Upper lobe of right lung (tissue), 1 donor: ENCODE results near the gene FOXL2. TPM values are rescaled to one million over a fixed set of nuclear protein-coding genes. Genes with fewer than 3 reads are reported as not detected.

Experiments
- ATAC-seq: fragments of 200-7000 bp; cut with Tn5 transposase; one replicate; pipeline ENCODE4 v1.9.1; 2020; ENCODE audit warnings: mild to moderate bottlenecking, moderate library complexity
- DNase-seq: peaks from one replicate; pipeline ENCODE4 v3.0.0-alpha.2; 2020
- H3K27ac ChIP-seq: fragments of 200-600 bp; one replicate; pipeline ENCODE4 v1.8.0; 2022
- H3K27me3 ChIP-seq: fragments of 200-600 bp; one replicate; pipeline ENCODE4 v1.8.0; 2022; ENCODE audit warnings: mild to moderate bottlenecking
- H3K36me3 ChIP-seq: fragments of 200-600 bp; one replicate; pipeline ENCODE4 v1.8.0; 2022
- H3K4me1 ChIP-seq: fragments of 200-600 bp; one replicate; pipeline ENCODE4 v1.8.0; 2022
- H3K4me3 ChIP-seq: fragments of 200-600 bp; one replicate; pipeline ENCODE4 v1.8.0; 2022; ENCODE audit warnings: mild to moderate bottlenecking
- H3K9me3 ChIP-seq: fragments of 200-600 bp; one replicate; pipeline ENCODE4 v1.8.0; 2022
- CTCF ChIP-seq: fragments of 200-600 bp; IDR thresholded peaks from one replicate; pipeline ENCODE4 v1.8.0; 2022; ENCODE audit warnings: antibody characterized with exemption
- intact Hi-C: fragments of 100-400 bp; cut with DNase I; formaldehyde crosslinking; loops from one replicate; pipeline ENCODE4 v1.11.0; 2022
- total RNA-seq: library from RNA; stranded (reverse); fragmentation: NEBNext Ultra II Directional; extraction: Animal tissue kit (Norgen Biotek cat#: 25700); gene quantifications from one replicate; pipeline ENCODE4 v1.2.1, GENCODE V29; 2021
- donor health status: DM: no; HTN: yes; CAD: no; lungs with severe emphysema.

FOXL2 gene
- total RNA-seq, 1 donor from 2014 or later: not detected

GRCh38 chr3:138921316-138922292, 25.3 kb downstream of the FOXL2 start:
- TF ChIP-seq CTCF: no peak
- DNase-seq (no peak), ATAC-seq (peak; percentile 61)
- Histone ChIP-seq H3K9me3 (no peaks in the 10 kb centered on the region), H3K4me1 (peaks cover 4% of the 10 kb centered on the region), H3K27ac (no peak overlapping the region), H3K4me3 (no peak overlapping the region), H3K36me3 (no peaks in the 10 kb centered on the region), H3K27me3 (peaks cover 13% of the 10 kb centered on the region)
- intact Hi-C loops: no loop called here

GRCh38 chr3:138919325-138919724, 27.6 kb downstream of the FOXL2 start:
- intact Hi-C loops: loop anchor here (10.0 kb wide), 2 partner anchors 215 to 325 kb away; partner anchors contain the start of gene CEP70
- peaks cover 14% of the 10 kb centered on the region for H3K4me1 ChIP-seq
- no peaks in the 10 kb centered on the region for H3K36me3 ChIP-seq
- H3K9me3 ChIP-seq: no peaks in the 10 kb centered on the region
- ATAC-seq: no peak
- H3K4me3 ChIP-seq: no peak overlapping the region
- DNase-seq: no peak
- H3K27ac ChIP-seq: no peak overlapping the region
- peaks cover 8% of the 10 kb centered on the region for H3K27me3 ChIP-seq
- no peak for TF ChIP-seq CTCF

- no peak for TF ChIP-seq CTCF
- H3K4me3 ChIP-seq: no peak overlapping the region
- no peak for DNase-seq
- no peak overlapping the region for H3K27ac ChIP-seq
- H3K4me1 ChIP-seq: peaks cover 14% of the 10 kb centered on the region
- ATAC-seq: no peak
- intact Hi-C loops: loop anchor here (10.0 kb wide), 2 partner anchors 212 to 322 kb away; partner anchors contain the start of gene CEP70
- H3K27me3 ChIP-seq: no peaks in the 10 kb centered on the region
- no peaks in the 10 kb centered on the region for H3K9me3 ChIP-seq
- no peaks in the 10 kb centered on the region for H3K36me3 ChIP-seq
Measured at GRCh38 chr3:138916824-138917223, 30.1 kb downstream of the FOXL2 start.

GRCh38 chr3:138915503-138916498, 31.1 kb downstream of the FOXL2 start:
- DNase-seq (peak; percentile 97), ATAC-seq (peak; percentile 96)
- no peaks in the 10 kb centered on the region for H3K9me3 ChIP-seq
- H3K4me3 ChIP-seq: peak overlapping the region; percentile 93
- intact Hi-C loops: loop anchor here (10.0 kb wide), 2 partner anchors 211 to 321 kb away; partner anchors contain the start of gene CEP70
- no peaks in the 10 kb centered on the region for H3K27me3 ChIP-seq
- peak; percentile 83 for TF ChIP-seq CTCF
- peak overlapping the region; percentile 98 for H3K27ac ChIP-seq
- no peaks in the 10 kb centered on the region for H3K36me3 ChIP-seq
- H3K4me1 ChIP-seq: peaks cover 14% of the 10 kb centered on the region

- Histone ChIP-seq H3K27ac (peak overlapping the region; percentile 98), H3K27me3 (no peaks in the 10 kb centered on the region), H3K4me1 (peaks cover 14% of the 10 kb centered on the region), H3K9me3 (no peaks in the 10 kb centered on the region), H3K4me3 (peak overlapping the region; percentile 93), H3K36me3 (no peaks in the 10 kb centered on the region)
- no peak for TF ChIP-seq CTCF
- ATAC-seq (peak; percentile 53), DNase-seq (no peak)
- intact Hi-C loops: loop anchor here (10.0 kb wide), 2 partner anchors 210 to 320 kb away; partner anchors contain the start of gene CEP70
Measured at GRCh38 chr3:138914870-138915502, 32.0 kb downstream of the FOXL2 start.
